HG03565 (cell line): Measurements from ENCODE around the gene FZR1.

Experiments
- ATAC-seq: cut with Tn5 transposase; IDR thresholded peaks from one replicate; pipeline ENCODE4 v1.9.1; 2021; ENCODE audit warnings: mild to moderate bottlenecking, moderate library complexity; ENCODE audit not compliant: unreplicated experiment

Gene FZR1

GRCh38 chr19:3471954-3472655 is 34.0 kb upstream of the FZR1 start:
- ATAC-seq, result no peak

DNA sequence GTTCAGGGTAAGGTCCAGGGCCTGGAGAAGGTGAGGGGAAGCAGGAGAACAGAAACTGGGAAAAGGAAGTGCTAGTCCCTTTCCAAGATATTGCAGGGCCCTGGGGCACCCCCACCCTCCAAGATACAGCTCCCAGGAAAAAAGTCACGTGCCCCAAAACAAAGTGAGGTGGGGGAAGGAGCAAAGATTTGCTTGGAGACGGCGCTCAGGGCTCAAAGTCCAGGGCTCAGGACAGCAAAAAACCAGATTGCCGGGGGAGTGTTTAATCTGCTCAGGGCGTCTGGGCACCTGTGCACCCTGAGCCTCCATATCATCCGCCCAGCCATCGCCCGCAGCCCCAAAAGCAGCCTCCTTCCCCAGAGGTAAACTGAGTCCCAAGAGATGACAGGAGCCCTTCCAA is 32.1 kb upstream of the FZR1 start:
- no peak for ATAC-seq

GRCh38 chr19:3474614-3475013 is 31.5 kb upstream of the FZR1 start:
- no peak for ATAC-seq

DNA sequence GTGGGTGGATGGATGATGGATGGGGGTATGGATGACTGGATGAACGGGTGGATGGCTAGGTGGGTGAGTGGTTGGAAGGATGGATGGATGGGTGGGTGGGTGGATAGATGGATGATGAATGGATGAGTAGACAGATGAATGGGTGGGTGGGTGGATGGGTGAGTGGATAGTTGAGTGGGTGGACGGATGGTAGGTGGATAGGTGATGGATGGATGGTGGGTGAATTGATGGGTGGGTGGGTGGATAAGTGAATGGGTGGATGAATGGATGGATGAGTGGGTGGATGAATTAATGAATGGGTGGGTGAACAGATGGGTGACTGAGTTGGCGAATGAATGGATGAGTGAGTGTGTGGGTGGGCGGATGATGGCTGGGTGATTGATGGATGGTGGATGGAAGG is 30.7 kb upstream of the FZR1 start:
- no peak for ATAC-seq

DNA sequence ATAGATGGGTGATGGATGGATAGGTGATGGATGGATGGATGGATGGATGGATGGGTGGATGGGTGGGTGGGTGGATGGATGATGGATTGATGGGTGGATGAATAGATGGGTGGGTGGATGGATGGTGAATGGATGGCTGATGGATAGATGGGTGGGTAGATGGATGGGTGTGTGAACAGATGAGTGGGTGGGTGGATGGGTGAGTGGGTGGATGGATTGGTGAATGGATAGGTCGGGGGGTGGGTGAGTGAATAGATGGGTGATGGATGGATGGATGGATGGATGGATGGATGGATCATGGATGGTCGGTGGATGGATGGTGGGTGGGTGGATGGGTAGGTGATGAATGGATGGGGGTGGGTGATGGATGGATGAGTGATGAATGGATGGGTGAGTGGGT is 29.3 kb upstream of the FZR1 start:
- no peak for ATAC-seq

- ATAC-seq, result no peak
Measured at GRCh38 chr19:3477506-3477905, 28.6 kb upstream of the FZR1 start.

DNA sequence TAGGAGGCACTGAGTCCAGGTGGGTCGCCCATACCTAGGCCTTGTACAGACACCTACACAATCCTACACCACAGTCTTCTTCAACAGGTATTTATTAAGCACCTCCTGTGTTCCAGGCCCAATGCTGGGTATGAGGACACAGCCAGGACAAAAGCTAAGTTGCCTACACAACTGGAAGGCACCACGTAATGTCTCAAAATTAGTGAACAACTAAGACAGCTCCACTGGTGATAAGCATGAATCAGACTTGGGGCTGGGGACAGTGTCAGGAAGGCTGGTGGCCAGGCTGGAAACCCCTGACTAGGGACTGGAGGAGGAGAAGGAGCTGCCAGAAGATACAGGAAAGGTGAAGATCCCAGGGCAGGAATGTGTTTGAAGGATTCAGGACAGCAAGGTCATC is 28.2 kb upstream of the FZR1 start:
- ATAC-seq, result no peak

GRCh38 chr19:3478409-3479176 is 27.5 kb upstream of the FZR1 start:
- ATAC-seq, result no peak

- no peak for ATAC-seq
Measured at GRCh38 chr19:3479177-3479833, 26.8 kb upstream of the FZR1 start.

DNA sequence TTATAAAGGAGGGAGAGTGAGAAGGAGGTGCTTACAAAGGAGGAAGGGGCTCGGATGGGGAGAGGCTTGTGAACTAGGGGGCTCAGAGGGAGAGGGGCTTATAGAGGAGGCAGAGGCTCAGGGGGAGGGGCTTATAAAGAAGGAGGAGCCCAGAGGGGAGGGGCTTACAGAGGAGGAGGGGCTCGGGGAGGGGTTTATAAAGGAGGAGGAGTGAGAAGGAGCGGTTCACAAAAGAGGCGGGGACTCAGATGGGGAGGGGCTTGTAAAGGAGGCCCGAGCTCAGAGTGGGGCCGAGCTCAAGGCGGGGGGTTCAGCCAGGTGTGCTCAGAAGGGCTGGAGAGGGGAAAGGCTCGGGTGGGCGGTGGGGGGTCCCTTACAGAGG is 26.3 kb upstream of the FZR1 start:
- ATAC-seq, result no peak

DNA sequence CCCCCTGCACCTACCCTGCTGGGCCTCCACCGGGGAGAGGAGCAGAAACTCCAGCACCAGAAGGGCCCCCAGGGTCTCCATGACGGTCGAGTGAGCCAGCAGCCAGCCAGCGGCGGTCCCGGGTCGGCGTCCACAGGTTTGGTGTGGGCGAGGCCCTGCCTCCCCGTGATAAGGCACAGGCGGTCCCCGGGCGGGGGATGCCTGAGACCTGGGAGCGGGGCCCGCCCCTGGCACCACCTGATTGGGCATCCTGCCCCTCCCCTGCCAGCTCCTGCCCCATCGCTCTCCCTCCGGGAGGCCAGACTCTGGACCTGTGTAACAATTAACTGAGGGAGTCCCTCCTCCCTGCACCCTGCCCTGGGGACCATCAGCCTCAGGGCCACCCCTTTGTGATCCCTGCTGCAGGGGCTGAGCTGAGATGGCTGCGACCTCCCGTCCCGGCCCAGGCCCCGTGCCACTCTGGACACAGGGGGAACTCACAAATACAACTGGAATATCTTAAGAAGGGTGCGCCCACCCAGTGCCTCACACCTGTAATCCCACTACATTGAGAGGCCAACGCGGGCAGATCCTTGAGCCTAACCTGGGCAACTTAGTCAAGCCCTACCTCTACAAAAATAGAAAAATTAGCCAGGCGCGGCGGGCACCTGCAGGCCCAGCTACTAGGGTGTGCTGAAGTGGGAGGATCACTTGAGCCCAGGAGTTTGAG is 25.6 kb upstream of the FZR1 start, which contains the start of gene SMIM24:
Gene SMIM24, minus strand, starts transcription at position 143 of the 709 bp plus-strand sequence. Its CDS starts 62 bp downstream, at position 81.
- no peak for ATAC-seq

GRCh38 chr19:3481241-3482090 is 24.6 kb upstream of the FZR1 start:
- ATAC-seq, result no peak

DNA sequence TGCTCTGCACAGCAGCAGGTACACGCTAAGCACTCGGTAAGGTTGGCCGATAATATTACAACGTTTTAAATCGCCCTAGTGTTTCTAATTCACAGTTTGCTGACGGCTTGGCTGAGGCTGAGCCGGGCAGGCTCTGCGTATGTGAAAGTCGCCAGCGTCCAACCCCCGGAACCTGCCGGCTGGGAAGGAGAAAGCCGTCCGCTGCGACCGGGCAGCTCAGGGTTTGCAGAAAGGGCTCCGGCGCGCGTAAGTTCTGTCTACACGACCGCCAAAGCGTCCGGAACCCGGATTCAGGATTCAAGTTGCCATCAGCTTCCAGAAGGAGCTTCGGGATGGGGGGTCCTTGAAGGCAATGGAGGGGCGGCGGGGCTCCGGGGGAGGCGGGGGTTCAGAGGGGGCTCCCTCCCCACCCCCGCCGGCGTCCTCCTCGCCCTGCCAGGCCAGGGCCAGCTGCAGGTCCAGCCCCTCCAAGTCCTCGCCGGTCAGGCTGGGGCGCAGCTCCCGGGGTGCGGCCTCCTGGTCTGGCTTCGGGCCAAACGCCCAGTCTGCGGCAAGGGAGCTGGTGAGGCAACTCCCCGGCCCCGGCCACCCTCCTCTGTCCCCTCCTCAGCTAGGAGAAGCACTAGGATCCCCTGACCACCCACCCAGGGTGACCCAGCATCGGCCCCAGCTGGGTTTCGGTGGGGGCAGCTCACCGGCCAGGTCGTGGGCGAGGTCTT is 23.4 kb upstream of the FZR1 start:
- no peak for ATAC-seq

DNA sequence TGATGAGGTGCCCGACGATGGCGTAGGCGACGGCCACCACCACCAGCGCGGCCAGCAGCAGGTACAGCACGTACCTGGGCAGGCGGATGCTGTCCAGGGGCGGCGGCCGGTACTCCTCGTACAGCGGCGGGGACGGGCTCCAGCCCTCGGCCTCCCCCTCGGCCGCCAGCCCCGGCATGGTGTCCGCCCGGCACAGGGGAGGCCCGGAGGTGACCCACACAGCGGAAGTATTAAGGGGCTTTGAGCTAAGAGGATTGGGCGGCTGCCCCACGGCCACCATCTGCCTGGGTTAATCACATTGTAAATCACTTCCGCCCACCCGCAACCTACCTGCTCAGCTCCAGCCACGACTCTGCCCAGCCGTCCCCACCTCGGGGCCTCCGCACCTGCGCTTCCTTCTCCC is 22.9 kb upstream of the FZR1 start, which contains the start of gene SMIM44:
Gene SMIM44, minus strand, starts transcription at position 216 of the 403 bp plus-strand sequence. Its CDS starts 38 bp downstream, at position 178.
- ATAC-seq, result no peak

- no peak for ATAC-seq
Measured at GRCh38 chr19:3491396-3492119, 14.6 kb upstream of the FZR1 start.

DNA sequence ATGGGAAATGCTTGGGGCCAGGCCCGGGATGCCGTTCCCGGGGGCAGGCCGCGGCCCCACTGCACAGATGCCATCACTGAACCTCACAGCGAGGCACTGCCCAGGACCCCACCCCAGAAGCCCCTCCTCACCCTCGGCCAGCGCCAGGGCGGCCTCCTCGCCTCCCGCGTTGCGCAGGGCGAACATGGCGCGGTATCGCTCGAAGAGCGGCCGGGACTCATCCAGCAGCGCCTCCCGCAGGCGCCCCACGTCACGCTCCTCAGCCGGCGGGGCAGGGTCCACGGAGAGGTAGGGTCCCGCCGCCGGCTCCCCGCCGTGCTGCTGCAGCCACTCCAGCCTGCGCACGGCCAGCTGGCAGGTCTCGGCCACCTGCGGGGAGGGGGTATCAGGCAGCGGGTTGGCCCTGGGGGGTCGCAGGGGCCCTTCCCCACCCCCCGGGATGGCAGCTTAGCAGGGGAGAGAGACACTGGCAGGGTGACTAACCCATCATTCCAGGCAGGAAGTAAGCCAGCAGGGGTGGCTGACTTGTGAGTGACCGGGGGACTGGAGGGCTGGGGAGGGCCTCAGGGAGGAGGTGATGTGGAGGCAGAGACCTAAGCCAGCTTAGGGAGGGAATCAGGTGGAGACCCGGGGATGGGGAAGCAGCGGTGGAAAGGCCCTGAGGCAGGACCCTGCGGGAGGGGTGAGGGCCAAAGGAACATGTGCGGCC is 13.8 kb upstream of the FZR1 start:
- no peak for ATAC-seq

GRCh38 chr19:3492919-3493318 is 13.2 kb upstream of the FZR1 start:
- ATAC-seq, result no peak

GRCh38 chr19:3493651-3494050 is 12.5 kb upstream of the FZR1 start:
- ATAC-seq, result no peak
